ENCODE measurements around the gene PCDHB14. TPM values are rescaled to one million over a fixed set of nuclear protein-coding genes. Genes with fewer than 3 reads are reported as not detected.
"Not testable (repeated sequence)": the region's sequence is repeated elsewhere in the genome, so short reads cannot be mapped to it uniquely, and the experiment has no call there.

Gene PCDHB14
- total RNA-seq, 1 experiment from 2014 or later: 0.48 TPM

DNA sequence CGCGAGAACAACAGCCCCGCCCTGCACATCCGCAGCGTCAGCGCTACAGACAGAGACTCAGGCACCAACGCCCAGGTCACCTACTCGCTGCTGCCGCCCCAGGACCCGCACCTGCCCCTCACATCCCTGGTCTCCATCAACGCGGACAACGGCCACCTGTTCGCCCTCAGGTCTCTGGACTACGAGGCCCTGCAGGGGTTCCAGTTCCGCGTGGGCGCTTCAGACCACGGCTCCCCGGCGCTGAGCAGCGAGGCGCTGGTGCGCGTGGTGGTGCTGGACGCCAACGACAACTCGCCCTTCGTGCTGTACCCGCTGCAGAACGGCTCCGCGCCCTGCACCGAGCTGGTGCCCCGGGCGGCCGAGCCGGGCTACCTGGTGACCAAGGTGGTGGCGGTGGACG lies 7.6 kb upstream of the PCDHB14 start:
- H3K9me3 ChIP-seq (ENCODE audit: low read length); H3K27ac ChIP-seq (ENCODE audit: low read length); H3K79me2 ChIP-seq (ENCODE audit: low read length); H3K4me1 ChIP-seq (ENCODE audit: low read length); H4K20me1 ChIP-seq (ENCODE audit: insufficient read depth, low read depth, low read length); H3K9me2 ChIP-seq (replicated peaks; ENCODE audit: insufficient read depth, low read length); H2AFZ ChIP-seq (ENCODE audit: low read length); H3K9ac ChIP-seq (ENCODE audit: low read length); H3K27me3 ChIP-seq (ENCODE audit: low read length); H3K4me3 ChIP-seq (ENCODE audit: low read length); H3K4me2 ChIP-seq (ENCODE audit: low read depth, low read length, poor library complexity, severe bottlenecking); DNase-seq; H3K36me3 ChIP-seq (ENCODE audit: insufficient read depth, low read length): not testable (repeated sequence)

DNA sequence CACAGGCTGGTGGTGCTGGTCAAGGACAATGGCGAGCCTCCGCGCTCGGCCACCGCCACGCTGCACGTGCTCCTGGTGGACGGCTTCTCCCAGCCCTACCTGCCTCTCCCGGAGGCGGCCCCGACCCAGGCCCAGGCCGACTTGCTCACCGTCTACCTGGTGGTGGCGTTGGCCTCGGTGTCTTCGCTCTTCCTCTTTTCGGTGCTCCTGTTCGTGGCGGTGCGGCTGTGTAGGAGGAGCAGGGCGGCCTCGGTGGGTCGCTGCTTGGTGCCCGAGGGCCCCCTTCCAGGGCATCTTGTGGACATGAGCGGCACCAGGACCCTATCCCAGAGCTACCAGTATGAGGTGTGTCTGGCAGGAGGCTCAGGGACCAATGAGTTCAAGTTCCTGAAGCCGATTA lies 7.1 kb upstream of the PCDHB14 start:
- DNase-seq; H4K20me1 ChIP-seq (ENCODE audit: insufficient read depth, low read depth, low read length); H3K79me2 ChIP-seq (ENCODE audit: low read length); H3K4me3 ChIP-seq (ENCODE audit: low read length); H3K9me3 ChIP-seq (ENCODE audit: low read length); H3K27ac ChIP-seq (ENCODE audit: low read length); H2AFZ ChIP-seq (ENCODE audit: low read length); H3K4me2 ChIP-seq (ENCODE audit: low read depth, low read length, poor library complexity, severe bottlenecking); H3K9me2 ChIP-seq (replicated peaks; ENCODE audit: insufficient read depth, low read length); H3K9ac ChIP-seq (ENCODE audit: low read length); H3K27me3 ChIP-seq (ENCODE audit: low read length); H3K4me1 ChIP-seq (ENCODE audit: low read length); H3K36me3 ChIP-seq (ENCODE audit: insufficient read depth, low read length): not testable (repeated sequence)

GRCh38 chr5:141224844-141225243 lies 1.7 kb downstream of the PCDHB14 start:
- not testable (repeated sequence) for H3K79me2 ChIP-seq (ENCODE audit: low read length); H4K20me1 ChIP-seq (ENCODE audit: insufficient read depth, low read depth, low read length); H3K9me2 ChIP-seq (replicated peaks; ENCODE audit: insufficient read depth, low read length); H3K27me3 ChIP-seq (ENCODE audit: low read length); H3K27ac ChIP-seq (ENCODE audit: low read length); H3K9me3 ChIP-seq (ENCODE audit: low read length); DNase-seq; H3K4me2 ChIP-seq (ENCODE audit: low read depth, low read length, poor library complexity, severe bottlenecking); H3K36me3 ChIP-seq (ENCODE audit: insufficient read depth, low read length); H3K9ac ChIP-seq (ENCODE audit: low read length); H3K4me3 ChIP-seq (ENCODE audit: low read length); H2AFZ ChIP-seq (ENCODE audit: low read length)
- peaks cover 13% of the 10 kb centered on the region for H3K4me1 ChIP-seq (ENCODE audit: low read length)

DNA sequence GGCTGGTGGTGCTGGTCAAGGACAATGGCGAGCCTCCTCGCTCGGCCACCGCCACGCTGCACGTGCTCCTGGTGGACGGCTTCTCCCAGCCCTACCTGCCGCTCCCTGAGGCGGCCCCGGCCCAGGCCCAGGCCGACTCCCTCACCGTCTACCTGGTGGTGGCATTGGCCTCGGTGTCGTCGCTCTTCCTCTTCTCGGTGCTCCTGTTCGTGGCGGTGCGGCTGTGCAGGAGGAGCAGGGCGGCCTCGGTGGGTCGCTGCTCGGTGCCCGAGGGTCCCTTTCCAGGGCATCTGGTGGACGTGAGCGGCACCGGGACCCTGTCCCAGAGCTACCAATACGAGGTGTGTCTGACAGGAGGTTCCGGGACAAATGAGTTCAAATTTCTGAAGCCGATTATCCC lies 2.3 kb downstream of the PCDHB14 start:
- H4K20me1 ChIP-seq (ENCODE audit: insufficient read depth, low read depth, low read length); H3K36me3 ChIP-seq (ENCODE audit: insufficient read depth, low read length); H3K9ac ChIP-seq (ENCODE audit: low read length); H3K79me2 ChIP-seq (ENCODE audit: low read length); H2AFZ ChIP-seq (ENCODE audit: low read length); DNase-seq; H3K4me2 ChIP-seq (ENCODE audit: low read depth, low read length, poor library complexity, severe bottlenecking); H3K9me3 ChIP-seq (ENCODE audit: low read length); H3K4me3 ChIP-seq (ENCODE audit: low read length); H3K9me2 ChIP-seq (replicated peaks; ENCODE audit: insufficient read depth, low read length); H3K27me3 ChIP-seq (ENCODE audit: low read length); H3K27ac ChIP-seq (ENCODE audit: low read length): not testable (repeated sequence)
- H3K4me1 ChIP-seq (ENCODE audit: low read length): peaks cover 13% of the 10 kb centered on the region

- H3K9me3 ChIP-seq (ENCODE audit: low read length): peaks cover 4% of the 10 kb centered on the region; the same call in 1 of the 2 replicates
- no peaks in the 10 kb centered on the region for H4K20me1 ChIP-seq (ENCODE audit: insufficient read depth, low read depth, low read length)
- H3K27me3 ChIP-seq (ENCODE audit: low read length): no peaks in the 10 kb centered on the region
- H3K4me2 ChIP-seq (ENCODE audit: low read depth, low read length, poor library complexity, severe bottlenecking): no peak overlapping the region
- no peaks in the 10 kb centered on the region for H3K36me3 ChIP-seq (ENCODE audit: insufficient read depth, low read length)
- H2AFZ ChIP-seq (ENCODE audit: low read length): no peak overlapping the region
- no peaks in the 10 kb centered on the region for H3K4me1 ChIP-seq (ENCODE audit: low read length)
- no peak overlapping the region for H3K4me3 ChIP-seq (ENCODE audit: low read length)
- no peaks in the 10 kb centered on the region for H3K9me2 ChIP-seq (replicated peaks; ENCODE audit: insufficient read depth, low read length)
- no peak overlapping the region for H3K27ac ChIP-seq (ENCODE audit: low read length)
- H3K9ac ChIP-seq (ENCODE audit: low read length): no peak overlapping the region
- DNase-seq: no peak
- H3K79me2 ChIP-seq (ENCODE audit: low read length): no peaks in the 10 kb centered on the region
Observed at GRCh38 chr5:141234109-141234667, 11.0 kb downstream of the PCDHB14 start.

DNA sequence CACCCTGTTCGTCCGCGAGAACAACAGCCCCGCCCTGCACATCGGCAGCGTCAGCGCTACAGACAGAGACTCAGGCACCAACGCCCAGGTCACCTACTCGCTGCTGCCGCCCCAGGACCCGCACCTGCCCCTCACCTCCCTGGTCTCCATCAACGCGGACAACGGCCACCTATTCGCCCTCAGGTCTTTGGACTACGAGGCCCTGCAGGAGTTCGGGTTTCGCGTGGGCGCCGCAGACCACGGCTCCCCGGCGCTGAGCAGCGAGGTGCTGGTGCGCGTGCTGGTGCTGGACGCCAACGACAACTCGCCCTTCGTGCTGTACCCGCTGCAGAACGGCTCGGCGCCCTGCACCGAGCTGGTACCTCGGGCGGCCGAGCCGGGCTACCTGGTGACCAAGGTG lies 12.8 kb downstream of the PCDHB14 start:
- not testable (repeated sequence) for H3K4me3 ChIP-seq (ENCODE audit: low read length); H3K79me2 ChIP-seq (ENCODE audit: low read length); H4K20me1 ChIP-seq (ENCODE audit: insufficient read depth, low read depth, low read length); H3K27ac ChIP-seq (ENCODE audit: low read length); H3K9me2 ChIP-seq (replicated peaks; ENCODE audit: insufficient read depth, low read length); H3K9me3 ChIP-seq (ENCODE audit: low read length); H3K4me2 ChIP-seq (ENCODE audit: low read depth, low read length, poor library complexity, severe bottlenecking); H2AFZ ChIP-seq (ENCODE audit: low read length); H3K36me3 ChIP-seq (ENCODE audit: insufficient read depth, low read length); H3K4me1 ChIP-seq (ENCODE audit: low read length); H3K27me3 ChIP-seq (ENCODE audit: low read length); DNase-seq; H3K9ac ChIP-seq (ENCODE audit: low read length)

DNA sequence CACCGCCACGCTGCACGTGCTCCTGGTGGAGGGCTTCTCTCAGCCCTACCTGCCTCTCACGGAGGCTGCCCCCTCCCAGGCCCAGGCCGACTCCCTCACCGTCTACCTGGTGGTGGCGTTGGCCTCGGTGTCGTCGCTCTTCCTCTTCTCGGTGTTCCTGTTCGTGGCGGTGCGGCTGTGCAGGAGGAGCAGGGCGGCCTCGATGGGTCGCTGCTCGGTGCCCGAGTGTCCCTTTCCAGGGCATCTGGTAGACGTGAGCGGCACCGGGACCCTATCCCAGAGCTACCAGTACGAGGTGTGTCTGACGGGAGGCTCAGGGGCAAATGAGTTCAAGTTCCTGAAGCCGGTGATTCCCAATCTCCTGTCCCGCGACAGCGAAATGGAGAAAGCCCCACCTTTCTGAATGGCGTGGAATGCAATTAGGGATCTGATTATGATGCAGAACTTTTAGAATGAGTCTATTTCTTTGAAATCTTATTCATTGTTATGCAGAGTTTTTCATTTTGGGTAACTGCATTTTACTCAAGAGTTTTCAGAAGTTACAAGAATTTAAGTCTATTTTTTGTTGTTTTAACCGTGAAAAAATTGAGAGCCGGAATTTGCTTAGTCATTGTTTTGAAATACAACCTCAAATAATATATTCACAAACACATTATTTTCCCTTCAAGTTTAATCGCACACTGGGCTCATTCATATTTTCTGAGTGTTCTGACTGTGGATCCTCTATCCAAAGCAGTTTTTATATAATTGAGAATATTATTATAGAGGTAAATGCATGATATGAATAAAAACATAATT lies 13.6 kb downstream of the PCDHB14 start:
- Histone ChIP-seq H3K9me3 (ENCODE audit: low read length) (peaks cover 4% of the 10 kb centered on the region), H3K27me3 (ENCODE audit: low read length) (no peaks in the 10 kb centered on the region), H4K20me1 (ENCODE audit: insufficient read depth, low read depth, low read length) (no peaks in the 10 kb centered on the region), H3K36me3 (ENCODE audit: insufficient read depth, low read length) (no peaks in the 10 kb centered on the region), H3K9ac (ENCODE audit: low read length) (no peak overlapping the region), H3K4me1 (ENCODE audit: low read length) (no peaks in the 10 kb centered on the region), H3K4me2 (ENCODE audit: low read depth, low read length, poor library complexity, severe bottlenecking) (no peak overlapping the region), H3K9me2 (replicated peaks; ENCODE audit: insufficient read depth, low read length) (no peaks in the 10 kb centered on the region), H3K27ac (ENCODE audit: low read length) (no peak overlapping the region), H3K4me3 (ENCODE audit: low read length) (no peak overlapping the region), H2AFZ (ENCODE audit: low read length) (no peak overlapping the region), H3K79me2 (ENCODE audit: low read length) (no peaks in the 10 kb centered on the region)
- DNase-seq: no peak

- H3K9me3 ChIP-seq (ENCODE audit: low read length): peaks cover 11% of the 10 kb centered on the region
- no peaks in the 10 kb centered on the region for H4K20me1 ChIP-seq (ENCODE audit: insufficient read depth, low read depth, low read length)
- no peaks in the 10 kb centered on the region for H3K9me2 ChIP-seq (replicated peaks; ENCODE audit: insufficient read depth, low read length)
- H3K79me2 ChIP-seq (ENCODE audit: low read length): no peaks in the 10 kb centered on the region
- no peaks in the 10 kb centered on the region for H3K4me1 ChIP-seq (ENCODE audit: low read length)
- no peak overlapping the region for H3K9ac ChIP-seq (ENCODE audit: low read length)
- H3K27ac ChIP-seq (ENCODE audit: low read length): no peak overlapping the region
- H3K36me3 ChIP-seq (ENCODE audit: insufficient read depth, low read length): no peaks in the 10 kb centered on the region
- H2AFZ ChIP-seq (ENCODE audit: low read length): no peak overlapping the region
- H3K27me3 ChIP-seq (ENCODE audit: low read length): no peaks in the 10 kb centered on the region
- H3K4me2 ChIP-seq (ENCODE audit: low read depth, low read length, poor library complexity, severe bottlenecking): no peak overlapping the region
- DNase-seq: no peak
- no peak overlapping the region for H3K4me3 ChIP-seq (ENCODE audit: low read length)
Observed at GRCh38 chr5:141241496-141241895, 18.4 kb downstream of the PCDHB14 start.

Data from Karpas-422 (cell line).